Stomach (tissue), 4 donors: ENCODE data around the gene KCNC3.

Source experiments
- EP300 ChIP-seq: sonication (generic); formaldehyde crosslinking; IDR thresholded peaks from one replicate; pipeline ENCODE4 v1.6.1; 2017; ENCODE audit warnings: antibody characterized with exemption
- POLR2A ChIP-seq, 4 donors: fragments of 450-650 bp; IDR thresholded peaks; one replicate each; pipeline ENCODE4 v1.6.1; 2016; ENCODE audit warnings: antibody characterized with exemption in 4 of 4, control low read depth in 2 of 4, mild to moderate bottlenecking in 1 of 4, moderate library complexity in 1 of 4
- POLR2AphosphoS5 ChIP-seq, 3 donors: sonication (generic); formaldehyde crosslinking; IDR thresholded peaks; one replicate each; pipeline ENCODE4 v1.6.1; 2016; ENCODE audit warnings: antibody characterized with exemption in 3 of 3
- TF ChIP-seq, protein P1 (sequence below), 7 experiments: fragments of 450-650 bp in 4 of 7; fragments of 200-600 bp in 3 of 7; sonication (generic) in 3 of 7; IDR thresholded peaks; one replicate each; pipeline ENCODE4 v1.5.1; 2016 to 2019; ENCODE audit warnings: antibody characterized with exemption in 7 of 7, control low read depth in 2 of 7, mild to moderate bottlenecking in 1 of 7

DNA sequence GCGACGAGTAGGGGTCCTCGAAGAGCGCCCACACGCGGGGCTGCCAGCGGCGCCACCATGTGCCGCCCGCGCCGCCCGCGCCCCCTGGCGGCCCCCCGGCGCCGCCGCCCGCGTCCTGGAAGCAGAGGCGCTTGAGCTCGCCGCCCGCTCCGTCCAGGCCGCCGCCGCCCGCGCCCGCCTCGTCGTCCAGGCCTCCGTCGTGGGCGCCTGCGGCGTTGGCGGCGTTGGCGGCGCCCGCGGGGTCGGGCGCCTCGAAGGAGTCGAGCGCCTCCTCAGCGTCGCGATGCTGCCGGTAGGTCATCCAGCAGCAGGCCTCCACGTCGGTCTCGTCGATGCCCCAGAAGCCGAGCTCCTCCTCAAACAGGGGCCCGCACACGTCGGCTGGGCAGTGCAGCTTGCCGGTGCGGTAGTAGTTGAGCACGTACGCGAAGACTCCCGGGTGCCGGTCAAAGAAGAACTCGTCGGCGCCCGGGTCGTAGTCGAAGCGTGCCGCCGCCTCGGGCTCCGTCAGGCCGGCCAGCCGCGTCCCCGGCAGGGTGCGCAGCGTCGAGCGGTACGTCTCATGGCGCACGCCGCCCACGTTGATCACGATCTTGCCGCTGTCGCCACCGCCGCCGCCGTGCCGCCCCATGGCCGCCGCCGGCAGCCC lies 829 bp downstream of the KCNC3 start:
- TF ChIP-seq EP300 (no peak), POLR2A (IDR thresholded peaks at IDR 0.05) (no peak), POLR2AphosphoS5 (IDR thresholded peaks at IDR 0.05) (no peak)
- TF ChIP-seq, protein P1, sequence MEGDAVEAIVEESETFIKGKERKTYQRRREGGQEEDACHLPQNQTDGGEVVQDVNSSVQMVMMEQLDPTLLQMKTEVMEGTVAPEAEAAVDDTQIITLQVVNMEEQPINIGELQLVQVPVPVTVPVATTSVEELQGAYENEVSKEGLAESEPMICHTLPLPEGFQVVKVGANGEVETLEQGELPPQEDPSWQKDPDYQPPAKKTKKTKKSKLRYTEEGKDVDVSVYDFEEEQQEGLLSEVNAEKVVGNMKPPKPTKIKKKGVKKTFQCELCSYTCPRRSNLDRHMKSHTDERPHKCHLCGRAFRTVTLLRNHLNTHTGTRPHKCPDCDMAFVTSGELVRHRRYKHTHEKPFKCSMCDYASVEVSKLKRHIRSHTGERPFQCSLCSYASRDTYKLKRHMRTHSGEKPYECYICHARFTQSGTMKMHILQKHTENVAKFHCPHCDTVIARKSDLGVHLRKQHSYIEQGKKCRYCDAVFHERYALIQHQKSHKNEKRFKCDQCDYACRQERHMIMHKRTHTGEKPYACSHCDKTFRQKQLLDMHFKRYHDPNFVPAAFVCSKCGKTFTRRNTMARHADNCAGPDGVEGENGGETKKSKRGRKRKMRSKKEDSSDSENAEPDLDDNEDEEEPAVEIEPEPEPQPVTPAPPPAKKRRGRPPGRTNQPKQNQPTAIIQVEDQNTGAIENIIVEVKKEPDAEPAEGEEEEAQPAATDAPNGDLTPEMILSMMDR (IDR thresholded peaks at IDR 0.05), result peak in 1 of 7 experiments; percentile 30
